ENCODE measurements around the gene SMCO4.

The SMCO4 gene

GRCh38 chr11:93474123-93474522 is 69.1 kb downstream of the SMCO4 start:
- no peak for TF ChIP-seq GATA2 (IDR thresholded peaks at IDR 0.05; ENCODE audit: low read depth, low read length)
- no peak for TF ChIP-seq GATA3 (IDR thresholded peaks at IDR 0.05; ENCODE audit: low read depth, low read length)

GRCh38 chr11:93468290-93468689 is 74.9 kb downstream of the SMCO4 start:
- no peak for TF ChIP-seq GATA2 (IDR thresholded peaks at IDR 0.05; ENCODE audit: low read depth, low read length)

- no peak for TF ChIP-seq GATA2 (IDR thresholded peaks at IDR 0.05; ENCODE audit: low read depth, low read length)
- no peak for TF ChIP-seq GATA3 (IDR thresholded peaks at IDR 0.05; ENCODE audit: low read depth, low read length)
These were observed 76.1 kb downstream of the SMCO4 start for GRCh38 chr11:93467054-93467453.

GRCh38 chr11:93464927-93465540 is 78.2 kb downstream of the SMCO4 start:
- TF ChIP-seq GATA2 (IDR thresholded peaks at IDR 0.05; ENCODE audit: low read depth, low read length), result no peak

- no peak for TF ChIP-seq GATA2 (IDR thresholded peaks at IDR 0.05; ENCODE audit: low read depth, low read length)
- TF ChIP-seq GATA3 (IDR thresholded peaks at IDR 0.05; ENCODE audit: low read depth, low read length), result no peak
These were observed 84.9 kb downstream of the SMCO4 start for GRCh38 chr11:93458286-93458685.

- TF ChIP-seq GATA2 (IDR thresholded peaks at IDR 0.05; ENCODE audit: low read depth, low read length), result no peak
- TF ChIP-seq GATA3 (IDR thresholded peaks at IDR 0.05; ENCODE audit: low read depth, low read length), result no peak
These were observed 98.5 kb downstream of the SMCO4 start for GRCh38 chr11:93444617-93445073.

- no peak for TF ChIP-seq GATA3 (IDR thresholded peaks at IDR 0.05; ENCODE audit: low read depth, low read length)
These were observed 110.9 kb downstream of the SMCO4 start for GRCh38 chr11:93432247-93432646.

Data from SH-SY5Y (cell line).